DMS153 (cell line): ENCODE results near the gene PDGFD.
A peak's percentile ranks its signal among the peaks of the same experiment; 100 is the strongest.

Experiments
- DNase-seq: peaks from one replicate; lab custom pipeline; 2025; lab: John Stamatoyannopoulos, UW

PDGFD gene

DNA sequence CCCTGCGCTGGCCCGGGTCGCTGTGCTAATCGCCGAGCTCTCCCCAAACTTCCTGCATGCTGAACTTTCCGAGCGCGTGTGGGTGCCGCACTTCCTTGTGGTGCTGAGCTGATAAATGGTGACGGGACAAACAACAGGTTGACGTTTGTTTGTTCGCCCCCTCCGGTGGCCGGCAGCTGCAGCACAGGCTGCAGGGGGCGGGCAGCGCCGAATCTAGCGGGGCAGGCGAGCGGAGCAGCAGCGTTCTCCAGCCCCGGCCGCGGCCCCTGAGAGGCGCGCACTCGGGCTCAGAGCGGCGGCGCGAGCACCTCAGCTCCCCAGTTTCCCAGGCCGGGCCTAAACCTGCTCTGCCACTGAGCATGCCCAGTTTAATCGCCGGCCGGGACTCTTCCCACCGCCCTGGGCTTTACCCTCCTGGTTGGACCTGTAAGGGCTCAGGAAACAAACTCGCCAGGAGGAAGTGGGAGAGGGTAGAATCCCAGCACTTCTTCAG is at the start of gene PDGFD:
PDGFD (minus strand) TSS at position 120 of the 493 bp plus-strand sequence.
- no peak for DNase-seq

DNA sequence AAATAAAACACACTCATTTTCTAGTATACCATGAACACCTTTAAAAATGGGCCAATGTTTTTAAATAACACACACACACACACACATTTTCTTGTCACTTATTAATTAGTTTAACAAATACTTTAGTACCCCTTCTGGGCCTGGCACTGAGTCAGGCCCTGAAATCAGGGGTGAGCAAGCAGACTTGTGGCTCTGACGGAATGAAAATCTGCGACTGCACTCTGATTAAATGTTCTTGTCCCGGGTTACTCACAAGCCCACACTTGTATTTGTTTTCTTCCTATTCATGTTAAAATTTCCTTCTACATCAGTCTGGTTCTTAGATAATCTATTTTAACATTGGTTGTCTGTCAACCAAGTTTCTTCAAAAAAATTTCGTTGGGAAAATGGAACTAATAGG is 43.0 kb upstream of the PDGFD start:
- no peak for DNase-seq

DNA sequence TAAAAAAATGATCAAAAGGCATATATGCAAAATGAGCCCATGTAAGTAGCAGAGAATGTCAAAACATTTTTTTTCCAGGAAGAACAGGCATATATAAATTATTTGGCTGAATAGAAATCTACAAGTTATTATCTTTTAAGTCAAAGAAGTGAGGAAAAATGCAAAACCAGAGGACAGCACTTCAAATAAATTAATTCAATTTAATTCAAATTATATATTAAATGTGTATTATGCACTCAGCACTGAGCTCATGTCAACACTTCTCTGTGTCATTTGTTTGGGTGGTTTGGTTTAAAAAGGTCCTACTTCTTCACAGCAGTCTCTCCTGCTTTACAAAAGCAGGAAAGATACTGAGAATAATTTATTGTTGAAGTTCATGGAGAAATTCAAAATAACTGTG is 41.9 kb upstream of the PDGFD start:
- DNase-seq: no peak

DNA sequence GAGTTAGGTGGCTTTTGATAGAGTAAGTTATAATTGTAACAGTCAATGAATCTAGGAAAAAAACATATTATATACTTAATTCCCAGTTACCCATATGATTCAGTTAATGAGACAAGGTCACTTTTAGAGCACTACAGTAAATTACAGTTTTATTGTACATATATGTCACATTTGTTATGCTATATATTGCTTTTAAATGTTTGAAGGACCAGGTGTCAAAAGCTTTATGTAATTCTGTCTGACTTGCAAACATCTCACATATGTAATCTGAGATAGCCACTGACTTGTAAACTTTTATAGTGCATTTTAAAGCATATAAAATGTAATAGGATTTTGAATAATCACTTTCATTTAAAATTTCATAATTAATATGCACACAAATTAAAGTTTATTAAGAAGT is 36.7 kb upstream of the PDGFD start:
- DNase-seq: no peak

DNA sequence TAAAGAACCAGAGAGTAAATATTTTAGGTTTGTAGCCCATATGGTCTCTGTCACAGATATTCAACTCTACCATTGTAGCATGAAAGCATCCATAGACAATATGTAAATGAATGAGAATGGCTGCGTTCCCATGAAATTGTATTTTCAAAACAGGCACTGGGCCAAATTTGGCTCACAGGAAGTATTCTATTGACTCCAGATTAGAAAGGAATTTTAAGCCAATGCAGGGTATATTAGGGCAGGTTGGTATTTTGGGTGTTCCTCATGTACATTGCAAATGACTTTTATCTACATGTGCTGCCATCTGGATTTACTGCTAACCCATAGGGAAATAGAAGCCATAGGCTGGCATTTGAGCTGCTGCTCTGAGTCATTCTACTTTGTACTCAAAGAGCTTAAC is 35.1 kb upstream of the PDGFD start:
- no peak for DNase-seq

DNA sequence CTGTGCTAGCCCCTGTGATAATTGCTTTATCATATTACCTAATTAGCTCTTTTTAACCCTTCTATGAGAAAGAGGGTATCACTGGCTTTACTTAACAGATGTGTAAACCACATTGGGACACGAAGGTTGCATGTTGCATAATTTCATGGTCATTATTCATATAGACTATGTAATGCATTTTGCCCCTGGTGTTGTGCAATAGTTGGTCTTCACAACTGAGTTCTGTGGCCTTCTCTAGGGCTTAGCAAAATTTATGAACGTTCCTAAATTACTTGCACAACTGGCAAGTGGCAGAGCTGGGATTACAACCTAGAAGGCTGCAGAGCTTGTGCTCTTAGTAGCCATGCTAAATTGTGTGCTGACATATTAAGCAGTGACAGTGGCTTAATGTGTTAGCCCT is 34.6 kb upstream of the PDGFD start:
- DNase-seq: no peak

DNA sequence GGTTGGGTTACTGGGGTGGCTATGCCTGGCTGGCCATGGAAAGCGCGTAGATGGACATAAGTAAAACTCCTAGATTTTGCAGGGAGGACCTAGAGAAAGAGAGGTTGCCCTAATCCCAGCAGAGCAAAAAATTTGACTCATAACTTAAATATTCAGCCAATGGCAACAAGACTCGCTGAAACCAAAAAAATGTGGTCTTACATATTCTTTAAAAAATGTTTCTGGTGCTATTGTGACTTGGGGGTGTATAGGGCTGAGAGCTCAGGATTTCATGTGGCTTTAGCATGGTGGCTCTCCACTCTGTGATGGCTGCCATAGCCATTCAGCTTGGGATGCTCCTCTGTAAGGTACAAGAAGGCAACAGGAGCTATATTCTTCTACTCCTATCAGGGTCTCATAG is 27.2 kb upstream of the PDGFD start:
- no peak for DNase-seq

DNA sequence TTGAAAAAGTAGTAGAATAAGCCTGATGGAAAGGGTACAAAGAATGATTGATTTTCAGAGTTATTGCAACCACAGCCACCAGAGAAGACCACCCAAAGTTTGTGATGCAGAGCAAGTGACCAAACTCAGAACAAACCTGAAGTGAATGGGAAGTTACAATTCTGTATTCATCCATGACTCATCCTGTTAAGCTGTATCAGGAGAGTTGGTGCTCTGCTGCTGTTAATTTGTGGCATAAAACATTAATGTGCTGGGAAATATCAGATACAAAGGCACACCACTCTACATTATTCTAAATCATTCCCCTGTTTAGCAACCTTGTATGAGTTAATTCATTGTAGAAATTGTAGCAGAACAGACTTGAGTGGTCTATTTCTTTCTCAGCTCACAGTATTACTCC is 19.6 kb upstream of the PDGFD start:
- no peak for DNase-seq

DNA sequence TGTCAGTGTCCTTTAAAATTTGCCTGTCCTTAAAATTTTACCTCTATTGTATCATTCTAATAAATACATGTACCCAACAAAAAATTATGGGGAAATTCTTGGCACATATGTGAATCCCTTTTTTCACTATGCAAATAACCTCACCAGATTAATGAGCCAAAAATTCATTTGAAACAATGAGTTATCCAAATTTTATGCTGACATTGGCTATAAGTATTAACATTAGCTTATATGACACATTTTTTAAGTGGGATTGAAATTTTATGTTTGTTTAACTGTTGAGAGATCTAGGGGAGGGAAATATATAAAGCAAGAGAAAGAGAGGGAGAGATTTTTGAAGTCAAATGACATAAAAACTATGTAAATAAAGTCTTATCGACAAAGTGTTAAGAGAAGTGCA is 11.8 kb upstream of the PDGFD start:
- DNase-seq: no peak

DNA sequence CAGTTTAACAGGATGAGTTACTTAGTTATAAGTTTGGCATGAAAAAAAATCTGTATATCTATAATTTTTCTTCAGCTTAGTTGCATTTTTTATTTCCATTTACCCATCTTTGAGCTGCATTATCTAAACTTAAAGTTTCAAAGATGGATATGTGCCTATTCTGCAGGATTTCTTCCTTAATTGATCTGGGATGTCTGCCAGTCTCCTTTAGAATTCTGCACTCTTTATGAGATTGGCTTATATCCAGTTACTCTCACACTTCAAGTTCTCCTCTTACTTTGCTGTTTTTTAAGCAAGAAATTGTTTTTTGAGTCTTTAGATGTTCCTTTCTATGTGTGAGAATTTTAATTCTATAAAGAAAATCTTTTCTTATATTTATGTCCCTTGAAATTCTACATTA is 5.1 kb upstream of the PDGFD start:
- no peak for DNase-seq

DNA sequence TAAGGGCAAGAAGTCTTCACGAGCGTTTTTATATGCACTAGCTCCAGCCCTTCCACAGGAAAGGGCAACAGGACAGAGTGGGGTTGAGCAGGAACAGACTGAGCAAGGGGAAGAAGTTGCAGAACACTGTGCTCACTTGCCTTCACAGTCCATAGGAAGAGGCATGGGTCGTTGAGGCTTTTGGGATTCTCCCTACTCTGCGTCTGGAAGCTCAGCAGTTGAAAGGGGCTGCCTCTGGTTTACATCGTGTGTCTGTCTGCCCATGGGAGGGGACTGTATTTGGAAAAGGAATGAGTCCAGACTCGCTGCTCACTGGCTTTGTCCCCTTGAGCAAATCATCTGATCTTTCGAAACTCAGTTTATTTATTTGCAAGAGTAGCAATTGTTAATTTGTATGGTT is 1.1 kb upstream of the PDGFD start:
- no peak for DNase-seq

DNA sequence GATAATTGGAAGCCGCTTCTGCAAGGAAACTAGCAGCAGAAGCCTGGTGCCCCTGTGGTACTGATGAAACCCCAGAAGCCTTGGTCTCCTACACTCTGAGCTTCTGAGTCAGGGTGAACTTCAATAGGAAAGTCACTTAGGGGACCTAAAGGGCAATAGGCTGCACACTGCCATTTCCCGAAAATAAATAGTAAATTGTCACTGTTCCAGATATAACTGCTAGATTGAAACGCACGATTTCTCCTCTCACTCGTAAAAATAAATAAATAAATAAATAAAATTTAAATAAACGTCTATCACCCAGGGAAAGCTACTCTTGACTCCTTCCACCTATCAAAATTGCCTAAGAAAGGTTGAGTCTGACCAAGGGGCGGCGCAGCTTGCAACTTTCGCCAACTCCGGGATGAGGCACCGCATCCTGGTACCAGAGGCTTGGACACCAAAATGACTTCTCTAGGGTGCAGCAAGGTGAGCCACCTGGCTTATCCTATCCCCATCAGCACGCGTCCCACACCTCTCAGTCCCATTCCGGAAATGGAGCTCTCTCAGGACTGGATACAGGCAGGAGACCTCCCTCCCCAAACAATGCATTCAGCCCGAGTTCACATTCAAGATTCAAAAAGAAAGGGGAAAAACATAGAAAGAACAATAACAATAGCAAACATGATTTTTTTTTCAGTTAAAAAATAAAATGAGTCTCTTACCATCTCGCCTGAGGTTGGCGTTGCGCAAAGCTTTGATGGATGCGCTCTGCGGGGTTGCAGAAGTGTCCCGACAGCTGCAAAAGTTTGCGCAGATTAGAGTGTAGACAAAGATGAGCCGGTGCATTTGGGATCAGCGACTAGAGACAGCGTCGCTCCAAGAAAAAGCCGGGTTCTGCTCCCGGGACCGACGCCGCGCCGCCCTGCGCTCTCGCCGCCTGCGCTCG is 583 bp downstream of the PDGFD start:
- no peak for DNase-seq

DNA sequence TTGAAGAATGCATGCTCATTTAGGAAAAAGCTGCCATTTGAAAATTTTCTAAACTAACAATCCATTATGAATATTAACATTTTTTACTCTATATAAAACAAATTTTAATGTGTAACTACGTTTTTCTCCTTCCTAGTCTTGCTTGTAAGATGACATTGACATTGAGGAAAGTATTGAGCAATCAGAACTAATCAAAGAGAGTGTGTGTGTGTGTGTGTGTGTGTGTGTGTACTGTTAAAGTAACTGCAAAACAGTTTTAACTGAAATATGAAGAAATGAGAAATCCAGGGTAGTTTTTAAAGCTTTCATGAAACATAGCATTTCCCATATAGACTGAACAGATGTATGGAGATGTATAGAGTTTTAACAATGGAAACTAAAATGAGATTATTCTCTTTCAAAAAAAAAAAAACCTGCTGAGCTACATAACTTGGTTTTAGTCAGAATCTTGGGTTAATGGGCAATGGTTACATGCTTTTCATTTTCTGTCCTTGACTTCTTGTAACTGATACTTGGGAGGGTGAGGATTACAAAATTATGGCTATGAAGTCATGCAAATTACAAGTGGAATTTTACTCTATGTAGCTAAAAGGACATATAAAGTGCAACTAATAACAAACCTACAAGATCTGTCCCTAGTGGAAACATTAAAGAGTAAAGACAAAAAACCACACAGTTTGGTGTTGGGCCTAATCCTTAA is 2.0 kb downstream of the PDGFD start:
- DNase-seq: no peak

DNA sequence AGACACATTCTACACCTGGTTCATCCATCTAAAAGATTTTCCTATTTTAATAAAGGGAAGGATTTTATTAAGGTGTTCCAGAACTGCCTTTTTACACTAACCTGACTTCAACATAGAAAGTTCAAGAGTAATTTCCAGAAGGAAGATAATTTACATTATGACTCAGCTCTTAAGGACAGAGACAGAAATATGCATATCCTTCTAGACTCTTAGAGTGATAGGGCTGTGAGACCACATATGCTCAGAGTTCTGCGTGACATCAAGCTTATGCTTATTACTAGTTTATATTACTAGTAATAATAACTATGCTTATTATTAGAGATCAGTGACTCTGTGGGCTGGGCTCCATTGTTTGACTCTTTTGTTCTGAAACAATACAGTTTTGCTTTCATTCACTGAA is 4.6 kb downstream of the PDGFD start:
- DNase-seq: no peak

DNA sequence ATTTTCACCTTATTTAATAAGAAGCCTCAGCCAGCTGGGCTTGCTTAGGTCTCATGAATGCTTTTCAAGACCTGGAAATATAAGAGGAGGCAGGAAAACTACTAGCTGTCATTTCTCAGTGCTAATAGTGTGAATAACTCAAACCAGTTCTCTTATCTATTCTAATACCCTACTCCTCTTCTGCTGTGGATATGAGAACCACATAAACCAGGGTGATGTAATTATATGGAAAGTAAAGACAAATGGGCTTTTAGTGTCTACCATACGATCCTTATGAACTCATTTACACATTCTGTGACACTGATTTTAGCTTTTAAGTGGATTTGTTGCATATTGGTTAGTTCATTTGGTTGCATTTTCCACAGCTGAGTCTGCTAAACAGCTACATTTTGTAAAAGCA is 8.6 kb downstream of the PDGFD start:
- DNase-seq: no peak

DNA sequence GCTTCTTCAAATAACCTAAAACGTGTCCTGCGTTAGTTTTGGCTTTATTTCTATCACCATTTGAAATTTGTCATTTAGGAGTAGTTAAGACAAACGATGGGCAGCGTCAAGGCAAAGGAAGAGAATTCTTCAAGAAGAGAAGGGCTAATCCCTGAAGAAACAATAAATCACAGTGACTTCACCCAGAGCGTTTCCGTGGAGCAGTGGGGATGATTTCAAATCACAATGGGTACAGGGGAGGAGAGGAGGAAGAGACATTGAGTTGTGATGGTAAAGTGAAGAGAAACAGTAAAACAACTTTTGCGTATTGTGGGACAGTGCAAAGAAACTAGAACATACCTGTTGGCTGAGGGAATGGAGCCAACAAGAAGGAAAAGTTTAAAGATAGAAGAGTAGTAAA is 9.7 kb downstream of the PDGFD start:
- no peak for DNase-seq

DNA sequence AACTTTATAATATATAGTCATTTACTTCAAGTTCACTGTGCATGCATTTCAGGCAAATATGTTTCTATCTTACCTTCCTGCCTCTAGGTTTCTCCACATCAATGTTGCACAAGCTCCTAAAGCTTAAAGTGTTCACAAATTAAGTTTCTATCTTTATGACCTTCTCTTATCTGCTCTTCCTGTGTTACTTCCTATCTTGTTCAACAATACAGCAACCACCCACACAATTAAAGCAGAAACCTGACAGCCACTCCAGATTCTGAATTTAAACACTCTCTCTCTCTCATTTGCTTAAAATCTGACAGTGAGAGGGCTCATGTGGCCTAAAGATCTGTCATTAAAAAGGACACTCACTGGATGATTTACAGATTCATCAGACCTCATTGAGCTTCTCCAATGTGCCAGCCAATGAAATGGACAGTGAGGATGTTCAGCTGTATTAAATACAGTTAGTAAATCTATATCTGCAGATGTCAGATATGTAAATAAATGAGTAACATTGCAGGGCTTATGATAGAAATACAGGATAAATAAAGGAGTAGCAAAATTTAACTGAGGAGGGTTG is 10.9 kb downstream of the PDGFD start:
- DNase-seq: peak; percentile 57

DNA sequence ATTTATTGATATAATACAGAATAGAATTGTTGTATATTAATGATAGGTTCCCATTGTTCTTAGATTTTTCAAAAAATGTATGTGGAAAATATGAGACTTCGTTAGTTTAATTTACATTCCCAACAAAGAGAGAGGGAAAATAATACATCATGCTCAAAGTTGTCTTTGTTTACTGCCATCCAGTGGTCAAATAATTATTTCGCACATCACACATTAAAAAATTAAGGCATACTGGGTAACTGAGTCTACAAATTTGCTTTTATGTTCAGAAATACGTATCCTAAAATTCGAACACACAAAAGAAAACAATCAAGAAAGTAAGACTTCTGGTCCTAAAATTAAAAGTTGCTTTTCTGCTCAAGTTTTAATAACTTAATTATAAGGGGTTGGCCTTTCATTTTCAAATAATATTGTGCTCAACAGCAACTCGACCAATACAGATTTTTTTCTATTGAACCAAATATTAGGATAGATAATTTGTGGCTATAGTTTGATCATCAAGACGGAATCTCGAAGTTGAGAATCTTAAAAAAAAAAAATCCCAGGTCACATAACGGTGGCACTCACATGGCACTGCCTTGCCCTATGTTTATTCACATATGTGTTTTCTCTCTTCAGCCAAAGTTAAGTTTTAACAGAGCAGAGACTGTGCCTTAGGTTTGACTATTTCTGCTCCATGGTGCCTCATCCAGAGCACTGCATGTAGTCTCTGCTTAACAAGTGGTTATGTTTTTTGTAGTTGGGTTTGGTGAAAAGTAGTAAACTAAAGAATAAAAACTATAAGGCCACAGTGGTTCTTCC is 12.3 kb downstream of the PDGFD start:
- DNase-seq: no peak

DNA sequence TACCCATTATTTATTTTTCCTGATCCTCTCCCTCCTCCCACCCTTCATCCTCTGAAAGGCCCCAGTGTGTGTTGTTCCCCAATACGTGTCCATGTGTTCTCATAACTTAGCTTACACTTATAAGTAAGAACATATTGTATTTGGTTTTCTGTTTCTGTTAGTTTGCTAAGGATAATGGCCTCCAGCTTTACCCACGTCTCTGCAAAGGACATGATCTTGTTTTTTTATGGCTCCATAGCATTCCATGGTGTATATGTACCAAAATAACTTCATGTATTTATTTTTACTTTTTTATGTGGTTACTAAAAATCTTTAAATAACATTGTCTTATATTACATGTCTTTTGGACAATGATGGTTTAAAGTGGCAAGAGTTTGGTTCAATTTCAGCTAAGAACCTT is 15.2 kb downstream of the PDGFD start:
- no peak for DNase-seq

DNA sequence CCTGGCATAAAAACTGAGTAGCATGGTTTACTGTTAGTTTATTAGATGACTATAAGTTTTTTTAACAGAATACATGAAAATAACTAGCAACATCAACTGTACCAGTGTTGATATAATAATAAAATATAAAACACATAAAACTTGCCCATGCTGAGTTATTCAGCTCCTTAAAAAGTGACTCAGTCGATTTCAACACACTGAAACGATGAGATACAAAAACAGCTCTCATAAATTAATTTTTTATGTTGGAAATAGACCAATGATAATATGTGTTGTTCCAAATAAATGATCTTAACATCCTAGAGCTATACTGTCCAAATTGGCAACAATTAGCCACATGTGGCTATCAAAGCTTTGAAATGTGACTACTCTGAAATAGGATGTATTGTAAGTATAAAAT is 15.9 kb downstream of the PDGFD start:
- DNase-seq: no peak

DNA sequence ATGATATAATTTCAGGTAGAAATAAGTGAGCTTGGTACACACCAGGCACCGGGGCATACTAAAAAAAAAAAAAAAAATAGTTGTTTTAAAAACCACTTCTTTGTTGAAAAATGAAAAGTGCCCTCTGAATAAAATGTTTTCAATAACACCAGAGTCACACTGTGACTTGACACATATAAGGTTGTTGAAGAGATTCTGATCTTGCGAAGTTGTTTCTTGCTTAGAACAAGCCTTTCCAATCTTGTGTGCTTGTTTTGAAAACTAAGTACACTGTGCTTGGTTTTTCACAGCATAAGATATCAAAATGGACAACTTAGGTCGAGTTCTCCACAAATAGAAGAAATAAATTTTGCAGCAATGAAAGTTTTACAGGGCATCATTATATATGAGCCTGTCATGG is 17.0 kb downstream of the PDGFD start:
- DNase-seq: no peak

DNA sequence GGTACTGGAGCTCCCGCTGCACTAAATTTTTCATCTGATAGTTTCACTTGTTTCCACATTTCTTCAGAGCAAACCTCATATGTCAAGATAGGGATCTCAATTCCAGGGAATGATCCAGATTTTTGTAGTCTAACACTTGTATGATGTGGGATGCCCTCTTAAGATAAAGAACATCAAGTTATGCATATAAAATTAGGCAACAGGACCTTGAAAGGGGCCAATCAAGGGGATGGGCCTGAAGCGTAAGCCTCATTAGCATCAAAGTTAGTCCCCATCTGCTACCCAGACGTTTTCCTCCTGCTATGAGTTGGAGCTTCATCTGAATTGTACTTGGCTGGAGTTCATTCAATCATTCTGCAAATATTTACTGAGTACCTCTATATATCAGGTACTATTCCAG is 17.5 kb downstream of the PDGFD start:
- peak; percentile 24 for DNase-seq
